Natural killer cell treated with Interleukin-12 subunit alpha and Interleukin-12 subunit beta and Interleukin-15 and Interleukin-18, amount 100 ng/mL, for 72 hours (primary cell): ENCODE data around the gene SH3TC1. TPM values are rescaled to one million over a fixed set of nuclear protein-coding genes. Genes with fewer than 3 reads are reported as not detected.
A peak's percentile ranks its signal among the peaks of the same experiment; 100 is the strongest.

Source experiments
- ATAC-seq, 2 donors: fragments of 150-1000 bp; cut with Tn5 transposase in 1 of 2; sonication (Bioruptor Pico), chemical (Tn5 transposase) in 1 of 2; 2 replicates each; pipeline ENCODE4 v1.10.0; 2021
- DNase-seq: peaks from one replicate; pipeline ENCODE4 v3.0.0; 2022; ENCODE audit warnings: low spot score
- H3K27ac Mint-ChIP-seq, 2 donors: 1 replicate in 1 of 2; 2 replicates in 1 of 2; pipeline ENCODE4 v1.8.0; 2022; ENCODE audit warnings: mixed read lengths in 2 of 2, mild to moderate bottlenecking in 1 of 2, moderate library complexity in 1 of 2
- H3K27me3 Mint-ChIP-seq, 2 donors: 1 replicate in 1 of 2; 2 replicates in 1 of 2; pipeline ENCODE4 v1.8.0; 2022; ENCODE audit warnings: mixed read lengths in 2 of 2
- H3K36me3 Mint-ChIP-seq: one replicate; pipeline ENCODE4 v1.8.0; 2022; ENCODE audit warnings: mixed read lengths
- H3K4me1 Mint-ChIP-seq, 2 donors: 1 replicate in 1 of 2; 2 replicates in 1 of 2; pipeline ENCODE4 v1.8.0; 2022; ENCODE audit warnings: low read depth in 2 of 2, mixed read lengths in 2 of 2, mild to moderate bottlenecking in 1 of 2
- H3K4me3 Mint-ChIP-seq: one replicate; pipeline ENCODE4 v1.8.0; 2022; ENCODE audit warnings: mixed read lengths
- H3K9me3 Mint-ChIP-seq: 2 replicates; pipeline ENCODE4 v1.8.0; 2022; ENCODE audit warnings: mixed read lengths
- total RNA-seq, 2 donors: library from RNA; stranded (reverse); gene quantifications; one replicate each; pipeline ENCODE4 v1.2.3, GENCODE V29; 2022

SH3TC1 gene
- total RNA-seq, 2 donors from 2014 or later = 6.4 to 15.5 TPM

- H3K4me1 Mint-ChIP-seq = peaks cover 0 to 4% of the 10 kb centered on the region in 2 donors
- no peak overlapping the region for H3K4me3 Mint-ChIP-seq
- no peaks in the 10 kb centered on the region for H3K9me3 Mint-ChIP-seq
- no peaks in the 10 kb centered on the region for H3K36me3 Mint-ChIP-seq
- peaks cover 8 to 27% of the 10 kb centered on the region in 2 donors for H3K27me3 Mint-ChIP-seq
- no peak overlapping the region for H3K27ac Mint-ChIP-seq
- DNase-seq = no peak
- ATAC-seq = peak; percentile 22 to 43
Observed at GRCh38 chr4:8267077-8267476, 68.0 kb downstream of the SH3TC1 start.

DNA sequence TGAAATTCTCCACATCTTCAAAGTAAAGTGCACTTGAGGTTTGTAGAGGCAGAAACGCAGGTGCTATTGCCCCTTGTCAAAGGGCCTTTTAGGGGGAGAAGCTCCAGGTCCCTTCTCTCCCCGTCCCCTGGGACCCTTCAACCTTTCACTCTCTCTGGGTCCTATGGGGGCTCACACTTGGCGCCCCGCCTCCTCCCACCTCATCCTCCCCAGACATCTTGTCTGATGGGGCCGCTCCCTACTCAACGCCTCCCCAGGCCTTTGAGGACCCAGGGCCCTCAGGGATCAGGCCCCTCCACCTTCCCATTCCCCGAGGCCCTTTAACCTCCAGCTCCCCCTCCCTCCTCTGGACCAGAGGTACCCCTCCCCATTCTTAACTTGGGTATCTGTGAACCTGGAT is 69.1 kb downstream of the SH3TC1 start:
- Mint-ChIP-seq H3K27ac (no peak overlapping the region), H3K27me3 (peaks cover 8 to 28% of the 10 kb centered on the region in 2 donors), H3K9me3 (no peaks in the 10 kb centered on the region), H3K4me3 (no peak overlapping the region), H3K4me1 (peaks cover 0 to 4% of the 10 kb centered on the region in 2 donors), H3K36me3 (no peaks in the 10 kb centered on the region)
- no peak for DNase-seq
- ATAC-seq = no peak

DNA sequence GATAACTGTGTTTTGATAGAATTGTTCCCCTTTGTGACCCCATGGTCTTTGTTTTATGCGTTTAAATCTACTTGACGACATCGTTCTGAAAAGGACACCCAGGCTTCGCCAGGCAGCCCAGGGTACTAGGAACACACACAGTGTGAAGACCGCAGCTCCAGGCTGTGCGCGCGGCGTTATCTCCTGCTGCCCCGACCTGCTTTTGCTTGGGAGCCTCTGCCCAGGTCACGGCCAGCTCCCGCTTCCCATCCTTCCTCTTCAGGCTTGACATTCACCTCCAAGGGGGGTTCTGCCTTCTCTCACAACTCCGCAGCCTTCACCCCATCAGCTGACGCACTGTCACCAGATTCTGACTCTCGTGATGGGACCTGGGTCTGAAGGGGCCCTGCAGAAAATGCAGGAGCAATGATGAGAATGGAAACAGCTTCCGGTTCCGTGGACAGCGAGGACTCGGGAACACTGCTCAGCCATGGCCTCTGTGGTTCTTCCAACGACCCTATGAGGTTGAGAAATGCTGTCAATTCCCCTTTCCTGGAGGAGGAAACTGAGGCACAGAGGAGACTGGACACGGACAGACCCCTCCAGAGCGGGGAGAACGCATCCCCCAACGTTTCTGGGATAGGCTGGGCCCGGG is 69.9 kb downstream of the SH3TC1 start:
- H3K36me3 Mint-ChIP-seq = no peaks in the 10 kb centered on the region
- peaks cover under 1 to 24% of the 10 kb centered on the region in 2 donors for H3K27me3 Mint-ChIP-seq
- ATAC-seq (no peak), DNase-seq (no peak)
- no peak overlapping the region for H3K4me3 Mint-ChIP-seq
- no peaks in the 10 kb centered on the region for H3K9me3 Mint-ChIP-seq
- no peak overlapping the region for H3K27ac Mint-ChIP-seq
- H3K4me1 Mint-ChIP-seq = no peaks in the 10 kb centered on the region

- DNase-seq = no peak
- H3K4me1 Mint-ChIP-seq = no peaks in the 10 kb centered on the region
- H3K27me3 Mint-ChIP-seq = peaks cover 0 to 30% of the 10 kb centered on the region in 2 donors
- H3K9me3 Mint-ChIP-seq = no peaks in the 10 kb centered on the region
- H3K27ac Mint-ChIP-seq = no peak within 1 kb of the TSS
- no peaks in the 10 kb centered on the region for H3K36me3 Mint-ChIP-seq
- peak in 1 of 2 donors; percentile 16 for ATAC-seq
- H3K4me3 Mint-ChIP-seq = no peak within 1 kb of the TSS
Observed at GRCh38 chr4:8269535-8270417, 70.7 kb downstream of the SH3TC1 start, which contains the start of gene HTRA3. Gene HTRA3, plus strand, starts transcription at chr4:8269754. Its CDS starts 215 bp downstream, at chr4:8269969.

DNA sequence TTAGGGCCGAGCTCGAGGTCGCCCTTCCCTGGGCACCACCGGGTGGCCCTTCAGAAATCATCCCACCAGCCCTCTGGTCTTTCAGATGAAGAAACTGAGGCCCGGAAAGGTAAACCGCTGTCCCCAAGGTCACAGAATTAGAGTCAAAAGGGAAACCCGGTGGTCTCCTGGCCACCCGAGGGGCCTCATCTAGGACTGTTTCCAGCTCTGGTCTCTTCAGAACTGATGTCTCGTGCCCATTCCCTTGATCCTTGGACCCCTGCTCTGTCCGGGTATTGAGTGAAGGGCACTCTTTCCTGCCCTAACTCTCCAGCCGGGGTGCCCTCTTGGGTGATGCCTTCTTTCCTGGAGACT is 71.3 kb downstream of the SH3TC1 start:
- H3K4me3 Mint-ChIP-seq = no peak overlapping the region
- DNase-seq = no peak
- no peaks in the 10 kb centered on the region for H3K9me3 Mint-ChIP-seq
- H3K27ac Mint-ChIP-seq = no peak overlapping the region
- H3K4me1 Mint-ChIP-seq = no peaks in the 10 kb centered on the region
- no peak for ATAC-seq
- H3K27me3 Mint-ChIP-seq = peaks cover 0 to 30% of the 10 kb centered on the region in 2 donors
- no peaks in the 10 kb centered on the region for H3K36me3 Mint-ChIP-seq

- no peak overlapping the region for H3K27ac Mint-ChIP-seq
- no peak overlapping the region for H3K4me3 Mint-ChIP-seq
- no peaks in the 10 kb centered on the region for H3K4me1 Mint-ChIP-seq
- no peak for ATAC-seq
- H3K36me3 Mint-ChIP-seq = no peaks in the 10 kb centered on the region
- DNase-seq = no peak
- no peaks in the 10 kb centered on the region for H3K9me3 Mint-ChIP-seq
- H3K27me3 Mint-ChIP-seq = peaks cover 0 to 27% of the 10 kb centered on the region in 2 donors
Observed at GRCh38 chr4:8270912-8271815, 72.1 kb downstream of the SH3TC1 start.

DNA sequence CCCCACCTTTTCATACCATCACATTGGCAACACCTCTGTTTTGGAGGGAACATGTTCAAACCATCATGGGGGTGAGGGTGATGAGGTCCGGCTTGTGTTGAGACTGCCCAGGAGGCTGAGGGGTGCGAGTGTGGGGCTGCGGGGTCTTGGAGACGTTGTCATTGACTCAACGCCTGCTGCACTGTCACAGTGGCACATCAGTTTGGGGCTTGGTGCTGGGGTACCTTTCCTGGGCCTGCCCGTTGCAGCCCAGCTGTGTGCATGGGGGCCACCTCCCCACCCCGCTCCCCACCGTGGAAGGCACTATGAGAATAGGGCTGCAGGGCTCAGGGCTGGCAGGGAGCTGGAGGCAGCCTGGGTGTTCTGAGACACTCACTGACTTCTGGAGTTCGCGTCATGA is 72.7 kb downstream of the SH3TC1 start:
- Mint-ChIP-seq H3K27ac (no peak overlapping the region), H3K27me3 (peaks cover 0 to 25% of the 10 kb centered on the region in 2 donors), H3K4me3 (no peak overlapping the region), H3K9me3 (no peaks in the 10 kb centered on the region), H3K4me1 (no peaks in the 10 kb centered on the region), H3K36me3 (no peaks in the 10 kb centered on the region)
- ATAC-seq (no peak), DNase-seq (no peak)

DNA sequence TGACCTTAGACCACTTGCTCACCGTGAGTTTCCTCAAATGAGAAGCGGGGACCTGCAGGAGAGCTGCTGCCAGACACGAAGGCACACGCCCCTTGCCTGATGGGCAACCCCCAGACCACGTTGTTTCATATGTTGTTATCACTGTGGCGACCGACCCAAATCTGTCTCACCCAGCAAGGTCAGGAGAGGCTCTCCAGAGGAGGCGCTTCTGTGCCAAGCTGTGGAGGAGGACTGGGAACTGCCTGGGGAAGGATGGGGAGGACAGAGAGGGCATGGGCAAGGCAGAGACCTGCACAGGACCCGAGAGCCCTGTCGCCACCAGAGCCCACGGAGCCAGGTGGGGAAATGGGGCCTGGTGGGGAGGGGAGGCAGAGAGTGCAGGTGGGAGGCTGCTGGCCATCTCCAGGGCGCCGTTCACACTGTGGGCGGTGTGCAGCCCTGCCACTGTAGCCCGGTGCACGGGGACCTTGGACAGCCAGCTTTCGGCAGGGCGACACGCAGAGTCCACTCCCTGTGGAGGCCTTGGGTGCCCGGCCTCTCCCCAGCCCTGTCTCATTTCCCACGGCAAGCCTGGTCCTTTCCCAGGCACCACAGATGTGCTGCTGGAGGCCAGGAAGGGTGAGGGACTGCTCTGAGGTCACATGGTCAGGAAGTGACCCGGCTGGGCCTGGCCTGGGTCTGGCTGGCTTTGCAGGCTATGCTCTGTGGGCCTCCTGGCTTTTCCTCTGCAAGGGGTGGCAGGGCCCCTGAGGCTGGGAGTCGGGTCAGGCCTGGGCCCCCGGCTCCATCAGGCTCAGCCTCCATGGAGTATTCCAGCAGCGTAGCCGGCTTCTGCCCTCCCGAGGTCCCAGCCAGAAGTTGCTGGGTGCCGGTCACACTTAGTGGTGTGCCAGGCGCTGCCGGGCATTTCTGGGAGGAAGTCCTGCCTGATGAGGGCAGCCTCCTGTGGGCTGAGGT is 73.7 kb downstream of the SH3TC1 start:
- no peak overlapping the region for H3K27ac Mint-ChIP-seq
- no peak for DNase-seq
- H3K9me3 Mint-ChIP-seq = no peaks in the 10 kb centered on the region
- H3K4me3 Mint-ChIP-seq = no peak overlapping the region
- ATAC-seq = no peak
- H3K4me1 Mint-ChIP-seq = no peaks in the 10 kb centered on the region
- H3K36me3 Mint-ChIP-seq = no peaks in the 10 kb centered on the region
- H3K27me3 Mint-ChIP-seq = peaks cover 0 to 23% of the 10 kb centered on the region in 2 donors

GRCh38 chr4:8273450-8273849 is 74.4 kb downstream of the SH3TC1 start:
- no peaks in the 10 kb centered on the region for H3K9me3 Mint-ChIP-seq
- H3K4me3 Mint-ChIP-seq = no peak overlapping the region
- no peaks in the 10 kb centered on the region for H3K36me3 Mint-ChIP-seq
- no peak overlapping the region for H3K27ac Mint-ChIP-seq
- no peaks in the 10 kb centered on the region for H3K4me1 Mint-ChIP-seq
- H3K27me3 Mint-ChIP-seq = peaks cover 0 to 23% of the 10 kb centered on the region in 2 donors
- DNase-seq = no peak
- no peak for ATAC-seq

- Mint-ChIP-seq H3K36me3 (no peaks in the 10 kb centered on the region), H3K27me3 (peaks cover 0 to 16% of the 10 kb centered on the region in 2 donors), H3K27ac (no peak overlapping the region), H3K9me3 (no peaks in the 10 kb centered on the region), H3K4me1 (peaks cover 0 to 1% of the 10 kb centered on the region in 2 donors), H3K4me3 (no peak overlapping the region)
- no peak for DNase-seq
- no peak for ATAC-seq
Observed at GRCh38 chr4:8274066-8274652, 75.1 kb downstream of the SH3TC1 start.

DNA sequence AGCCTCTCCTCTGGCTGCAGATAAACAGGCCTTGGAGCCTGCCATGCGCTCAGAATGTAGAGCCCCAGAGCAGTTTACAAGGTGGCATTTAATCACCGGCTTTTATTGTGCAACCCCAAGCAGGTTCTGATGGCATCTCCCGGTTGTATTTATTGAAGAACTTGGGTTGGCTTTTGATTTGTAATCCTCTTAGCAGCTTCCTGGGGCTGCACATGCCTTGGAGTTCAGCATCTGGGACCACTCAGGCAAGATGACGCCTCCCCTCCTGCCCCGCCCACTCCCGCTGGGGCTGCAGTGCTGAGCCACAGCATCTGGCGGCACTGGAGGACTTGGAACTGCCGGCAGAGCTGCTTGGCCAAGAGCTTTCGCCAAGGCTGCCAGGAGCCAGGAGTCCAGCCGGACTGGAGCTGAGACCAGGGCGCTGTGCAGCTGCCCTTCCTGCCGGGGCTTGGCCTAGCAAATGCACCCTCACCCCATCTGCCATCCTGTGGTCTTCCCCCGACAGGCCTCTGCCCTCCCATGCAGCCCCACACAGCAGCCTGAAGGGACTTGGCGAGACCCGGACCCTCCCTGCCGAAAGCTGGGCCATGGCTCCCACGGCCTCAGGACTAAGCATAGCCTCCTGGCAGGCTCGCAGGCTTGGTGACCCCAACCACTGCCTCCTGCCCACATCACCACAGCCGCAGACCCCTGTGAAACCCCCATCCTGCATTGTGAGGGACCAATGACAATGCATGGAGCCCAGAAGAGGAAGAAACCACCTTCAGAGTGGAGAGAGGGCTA is 75.9 kb downstream of the SH3TC1 start:
- H3K27ac Mint-ChIP-seq = no peak overlapping the region

DNA sequence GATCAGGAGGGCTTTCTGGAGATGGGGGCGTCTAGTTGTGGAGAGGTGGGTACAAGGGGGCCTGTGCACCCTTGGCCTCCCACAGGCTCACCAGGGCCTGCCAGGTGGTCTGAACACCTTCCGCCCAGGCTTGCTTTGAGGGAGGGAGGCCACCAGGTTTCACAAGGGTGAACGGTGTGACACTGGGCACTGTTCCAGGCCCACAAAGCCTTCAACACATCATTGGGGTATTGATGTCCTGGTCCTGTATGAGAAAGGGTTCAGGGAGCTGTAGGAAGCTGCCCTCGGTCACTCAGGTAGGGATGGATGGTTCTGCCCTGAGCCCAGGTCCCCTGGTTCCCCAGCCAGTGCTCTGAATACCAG is 76.4 kb downstream of the SH3TC1 start:
- no peaks in the 10 kb centered on the region for H3K9me3 Mint-ChIP-seq
- peaks cover 0 to 14% of the 10 kb centered on the region in 2 donors for H3K27me3 Mint-ChIP-seq
- ATAC-seq (no peak), DNase-seq (no peak)
- no peak overlapping the region for H3K4me3 Mint-ChIP-seq
- no peak overlapping the region for H3K27ac Mint-ChIP-seq
- no peaks in the 10 kb centered on the region for H3K36me3 Mint-ChIP-seq
- peaks cover 0 to 5% of the 10 kb centered on the region in 2 donors for H3K4me1 Mint-ChIP-seq

More for the DNA sequence above, 75.9 kb downstream of the SH3TC1 start:
- H3K36me3 Mint-ChIP-seq = no peaks in the 10 kb centered on the region
- H3K4me1 Mint-ChIP-seq = peaks cover 0 to 5% of the 10 kb centered on the region in 2 donors
- no peak overlapping the region for H3K4me3 Mint-ChIP-seq
- H3K9me3 Mint-ChIP-seq = no peaks in the 10 kb centered on the region
- peaks cover 0 to 15% of the 10 kb centered on the region in 2 donors for H3K27me3 Mint-ChIP-seq
- no peak for DNase-seq
- ATAC-seq = no peak
